Sigmoid colon (tissue), 7 donors: Measurements from ENCODE around the gene GGPS1. TPM values are rescaled to one million over a fixed set of nuclear protein-coding genes. Genes with fewer than 3 reads are reported as not detected.

ENCODE experiments used
- DNase-seq: peaks from one replicate; pipeline ENCODE4 v3.0.0-alpha.2; 2019
- H3K27ac ChIP-seq, 4 donors: fragments of 200-600 bp; sonication (generic); one replicate each; pipeline ENCODE4 v1.5.1; 2016 to 2019; ENCODE audit warnings: mild to moderate bottlenecking in 1 of 4
- H3K27me3 ChIP-seq, 3 donors: fragments of 200-600 bp; sonication (generic); one replicate each; pipeline ENCODE4 v1.5.1; 2019; ENCODE audit warnings: mild to moderate bottlenecking in 1 of 3
- H3K36me3 ChIP-seq, 4 donors: fragments of 200-600 bp; sonication (generic); one replicate each; pipeline ENCODE4 v1.5.1; 2016 to 2019
- H3K4me1 ChIP-seq, 4 donors: fragments of 200-600 bp; sonication (generic); one replicate each; pipeline ENCODE4 v1.5.1; 2017 to 2019
- H3K4me3 ChIP-seq, 4 donors: fragments of 200-600 bp; sonication (generic); one replicate each; pipeline ENCODE4 v1.5.1; 2017 to 2019; ENCODE audit warnings: mild to moderate bottlenecking in 2 of 4, moderate library complexity in 1 of 4
- H3K9me3 ChIP-seq, 4 donors: fragments of 200-600 bp in 3 of 4; sonication (generic) in 3 of 4; one replicate each; pipeline versions ENCODE4 v1.5.1 to v1.6.1; 2013 to 2019
- CTCF ChIP-seq, 4 experiments: fragments of 450-650 bp in 3 of 4; fragments of 200-600 bp in 1 of 4; IDR thresholded peaks; one replicate each; pipeline ENCODE4 v1.5.1; 2016 to 2019; ENCODE audit warnings: antibody characterized with exemption in 4 of 4, mild to moderate bottlenecking in 3 of 4, moderate library complexity in 2 of 4
- EP300 ChIP-seq, 4 donors: sonication (generic); formaldehyde crosslinking; IDR thresholded peaks; one replicate each; pipeline ENCODE4 v1.6.1; 2017; ENCODE audit warnings: antibody characterized with exemption in 4 of 4
- POLR2A ChIP-seq, 2 donors: fragments of 450-650 bp; IDR thresholded peaks; one replicate each; pipeline ENCODE4 v1.6.1; 2016; ENCODE audit warnings: antibody characterized with exemption in 2 of 2, mild to moderate bottlenecking in 2 of 2, moderate library complexity in 2 of 2
- POLR2AphosphoS5 ChIP-seq, 4 donors: sonication (generic); formaldehyde crosslinking; IDR thresholded peaks; one replicate each; pipeline ENCODE4 v1.6.1; 2017; ENCODE audit warnings: antibody characterized with exemption in 4 of 4
- WGBS, 2 donors: extraction: QIAGEN DNeasy Blood & Tissue Kit; methylation state at CpG; one replicate each; pipeline ENCODE4 v1.1.7; 2013; 5-methylcytosine and 5-hydroxymethylcytosine counted together
- intact Hi-C: fragments of 100-400 bp; cut with DNase I; formaldehyde crosslinking; loops from one replicate; pipeline ENCODE4 v1.15.1; 2023
- polyA plus RNA-seq, 3 donors: library from polyadenylated mRNA; stranded (reverse); fragments of 200-250 nt; gene quantifications; one replicate each; pipeline ENCODE4 v1.2.3, GENCODE V29; 2013
- small RNA-seq, 3 donors: library from RNA; depleted of rRNA; stranded (forward); fragments of <200 nt; gene quantifications; one replicate each; pipeline ENCODE3, GENCODE V24; 2016
- total RNA-seq, 4 donors: library from RNA; depleted of rRNA; stranded (reverse); fragments of >200 nt; gene quantifications; one replicate each; pipeline ENCODE4 v1.1.0, GENCODE V29; 2016
- donor health status: healthy with polysubstance abuse.
- donor health status: Bipolar disorder and iron deficiency.
- donor health status: healthy.

GGPS1 gene
- total and polyA plus RNA-seq, 7 donors: 16.6 to 35.7 (median 30.3) TPM

GRCh38 chr1:235391874-235392273 lies 63.5 kb downstream of the GGPS1 start:
- Histone ChIP-seq H3K9me3 (peaks cover 0 to 4% (median 2%) of the 10 kb centered on the region in 4 donors), H3K4me1 (no peaks in the 10 kb centered on the region), H3K4me3 (no peak overlapping the region), H3K27ac (no peak overlapping the region), H3K36me3 (no peaks in the 10 kb centered on the region), H3K27me3 (no peaks in the 10 kb centered on the region)
- 93 to 96% methylated on average over 4 of the region's 4 CpGs for WGBS, 2 donors
- DNase-seq: no peak
- TF ChIP-seq CTCF (IDR thresholded peaks at IDR 0.05) (no peak), EP300 (IDR thresholded peaks at IDR 0.05) (no peak), POLR2A (IDR thresholded peaks at IDR 0.05) (no peak), POLR2AphosphoS5 (IDR thresholded peaks at IDR 0.05) (no peak)
- intact Hi-C loops: no loop called here

Small RNA genes within 50 kb of the gene (small RNA-seq; reads per million reads assigned to genes)
- 0 reads per million in 3 donors for gene AL391994.1

Other genes starting within 250 kb of the GGPS1 start
- gene TOMM20, start 199.7 kb upstream of the GGPS1 start, total RNA-seq: 100 to 1,000 TPM in 2 of 4 donors, 10 to 100 TPM in 2; 72.0 to 128 (median 112) TPM
- 10 to 100 TPM; 49.0 to 79.3 (median 68.5) TPM for gene TOMM20, start 199.7 kb upstream of the GGPS1 start, polyA plus RNA-seq
- 10 to 100 TPM; 46.4 to 83.9 (median 51.8) TPM for gene RBM34, start 167.3 kb upstream of the GGPS1 start, total RNA-seq
- gene RBM34, start 167.3 kb upstream of the GGPS1 start, polyA plus RNA-seq: 10 to 100 TPM; 48.8 to 56.1 (median 55.3) TPM
- gene ARID4B, start 391 bp upstream of the GGPS1 start, total RNA-seq: 10 to 100 TPM; 30.1 to 41.7 (median 38.4) TPM
- 10 to 100 TPM in 1 of 3 donors, 1 to 10 TPM in 2; 8.1 to 15.9 (median 9.0) TPM for gene ARID4B, start 391 bp upstream of the GGPS1 start, polyA plus RNA-seq
- gene TBCE, start 38.9 kb downstream of the GGPS1 start, total RNA-seq: 10 to 100 TPM; 16.3 to 21.9 (median 17.7) TPM
- 10 to 100 TPM; 14.4 to 24.3 (median 14.6) TPM for gene TBCE, start 38.9 kb downstream of the GGPS1 start, polyA plus RNA-seq
- 10 to 100 TPM; 38.5 to 58.7 (median 48.6) TPM for gene B3GALNT2, start 175.9 kb downstream of the GGPS1 start, total RNA-seq
- 1 to 10 TPM; 1.8 to 7.1 (median 3.2) TPM for gene B3GALNT2, start 175.9 kb downstream of the GGPS1 start, polyA plus RNA-seq